ENCODE measurements around the gene LRRC74B.

DNA sequence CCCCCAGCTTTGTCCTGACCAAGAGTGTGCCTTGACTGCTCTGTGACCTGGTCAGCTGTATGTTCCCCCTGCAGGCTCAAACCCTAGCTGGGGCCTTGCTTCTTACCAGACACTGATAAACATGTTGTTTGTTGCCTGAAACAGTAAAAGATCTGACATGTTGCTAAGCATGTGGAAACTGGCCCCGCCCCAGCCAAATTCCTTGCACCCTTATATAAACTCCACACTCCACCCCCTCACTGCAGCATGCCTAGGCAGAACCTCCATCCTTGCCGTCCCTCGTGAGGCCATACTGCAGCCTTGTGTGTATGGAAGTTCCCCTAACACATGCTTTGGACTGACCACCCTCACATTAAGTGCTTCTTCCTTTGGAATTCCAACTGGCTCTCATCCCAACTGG is 27.3 kb downstream of the LRRC74B start:
- TF ChIP-seq POLR2A (IDR thresholded peaks at IDR 0.05) (no peak), CTCF (IDR thresholded peaks at IDR 0.05) (no peak)
